Parathyroid adenoma (tissue), 2 donors: Measurements from ENCODE around the gene IFI44.

ENCODE experiments used
- H2AFZ ChIP-seq: fragments of 300-600 bp; sonication (generic); one replicate; pipeline ENCODE4 v1.7.0; 2017; ENCODE audit warnings: antibody characterized with exemption, mild to moderate bottlenecking
- H3K27ac ChIP-seq: fragments of 300-600 bp; sonication (generic); one replicate; pipeline ENCODE4 v1.7.0; 2017
- H3K27me3 ChIP-seq: fragments of 300-600 bp; sonication (generic); one replicate; pipeline ENCODE4 v1.7.0; 2017; ENCODE audit warnings: low read length; ENCODE audit not compliant: control insufficient read depth, insufficient read depth
- H3K36me3 ChIP-seq: fragments of 300-600 bp; sonication (generic); one replicate; pipeline ENCODE4 v1.7.0; 2017; ENCODE audit warnings: low read length; ENCODE audit not compliant: control insufficient read depth, insufficient read depth
- H3K4me1 ChIP-seq: fragments of 300-600 bp; sonication (generic); one replicate; pipeline ENCODE4 v1.7.0; 2017; ENCODE audit warnings: control low read depth
- H3K4me2 ChIP-seq: fragments of 300-600 bp; sonication (generic); one replicate; pipeline ENCODE4 v1.7.0; 2017; ENCODE audit warnings: low read length
- H3K4me3 ChIP-seq: fragments of 300-600 bp; sonication (generic); one replicate; pipeline ENCODE4 v1.7.0; 2017; ENCODE audit warnings: low read depth, low read length
- H3K79me2 ChIP-seq: fragments of 300-600 bp; sonication (generic); one replicate; pipeline ENCODE4 v1.7.0; 2017; ENCODE audit warnings: control low read depth
- H3K9ac ChIP-seq: fragments of 300-600 bp; sonication (generic); one replicate; pipeline ENCODE4 v1.7.0; 2017; ENCODE audit warnings: mild to moderate bottlenecking
- H3K9me3 ChIP-seq: fragments of 300-600 bp; sonication (generic); one replicate; pipeline ENCODE4 v1.7.0; 2017; ENCODE audit warnings: low read length; ENCODE audit not compliant: control insufficient read depth
- CTCF ChIP-seq: fragments of 300-600 bp; sonication (generic); IDR thresholded peaks from one replicate; pipeline ENCODE4 v1.7.0; 2017; ENCODE audit warnings: antibody characterized with exemption, mild to moderate bottlenecking
- donor health status: primary hyperparathyroidism.

Gene IFI44

GRCh38 chr1:78630600-78630999 is 19.0 kb upstream of the IFI44 start:
- no peaks in the 10 kb centered on the region for H3K79me2 ChIP-seq
- H2AFZ ChIP-seq, result no peak overlapping the region
- H3K4me1 ChIP-seq, result no peaks in the 10 kb centered on the region
- no peaks in the 10 kb centered on the region for H3K9me3 ChIP-seq
- no peak overlapping the region for H3K4me3 ChIP-seq
- H3K4me2 ChIP-seq, result no peak overlapping the region
- no peak overlapping the region for H3K9ac ChIP-seq
- no peak for TF ChIP-seq CTCF
- no peaks in the 10 kb centered on the region for H3K27me3 ChIP-seq
- no peaks in the 10 kb centered on the region for H3K36me3 ChIP-seq
- no peak overlapping the region for H3K27ac ChIP-seq

GRCh38 chr1:78633209-78633608 is 16.4 kb upstream of the IFI44 start:
- H3K36me3 ChIP-seq, result no peaks in the 10 kb centered on the region
- no peak overlapping the region for H3K4me2 ChIP-seq
- no peak overlapping the region for H3K27ac ChIP-seq
- no peaks in the 10 kb centered on the region for H3K4me1 ChIP-seq
- H3K79me2 ChIP-seq, result no peaks in the 10 kb centered on the region
- no peaks in the 10 kb centered on the region for H3K9me3 ChIP-seq
- TF ChIP-seq CTCF, result no peak
- no peak overlapping the region for H2AFZ ChIP-seq
- no peak overlapping the region for H3K4me3 ChIP-seq
- H3K27me3 ChIP-seq, result no peaks in the 10 kb centered on the region
- H3K9ac ChIP-seq, result no peak overlapping the region

GRCh38 chr1:78640462-78640861 is 9.2 kb upstream of the IFI44 start:
- no peak overlapping the region for H2AFZ ChIP-seq
- H3K9me3 ChIP-seq, result no peaks in the 10 kb centered on the region
- H3K27me3 ChIP-seq, result no peaks in the 10 kb centered on the region
- H3K36me3 ChIP-seq, result no peaks in the 10 kb centered on the region
- no peak overlapping the region for H3K27ac ChIP-seq
- TF ChIP-seq CTCF, result no peak
- no peak overlapping the region for H3K4me3 ChIP-seq
- H3K79me2 ChIP-seq, result no peaks in the 10 kb centered on the region
- no peak overlapping the region for H3K4me2 ChIP-seq
- no peaks in the 10 kb centered on the region for H3K4me1 ChIP-seq
- H3K9ac ChIP-seq, result no peak overlapping the region

- H3K79me2 ChIP-seq, result no peaks in the 10 kb centered on the region
- H3K9ac ChIP-seq, result no peak overlapping the region
- no peaks in the 10 kb centered on the region for H3K4me1 ChIP-seq
- no peaks in the 10 kb centered on the region for H3K9me3 ChIP-seq
- H3K4me2 ChIP-seq, result no peak overlapping the region
- H3K4me3 ChIP-seq, result no peak overlapping the region
- no peak overlapping the region for H3K27ac ChIP-seq
- no peak overlapping the region for H2AFZ ChIP-seq
- no peak for TF ChIP-seq CTCF
- no peaks in the 10 kb centered on the region for H3K27me3 ChIP-seq
- H3K36me3 ChIP-seq, result no peaks in the 10 kb centered on the region
Observed at GRCh38 chr1:78641558-78641957, 8.1 kb upstream of the IFI44 start.

GRCh38 chr1:78645723-78646122 is 3.9 kb upstream of the IFI44 start:
- no peak for TF ChIP-seq CTCF
- Histone ChIP-seq H2AFZ (no peak overlapping the region), H3K9ac (no peak overlapping the region), H3K4me2 (no peak overlapping the region), H3K27me3 (no peaks in the 10 kb centered on the region), H3K36me3 (no peaks in the 10 kb centered on the region), H3K27ac (no peak overlapping the region), H3K9me3 (no peaks in the 10 kb centered on the region), H3K4me3 (no peak overlapping the region), H3K79me2 (no peaks in the 10 kb centered on the region), H3K4me1 (no peaks in the 10 kb centered on the region)
